Thyroid gland (tissue), 4 donors: Measurements from ENCODE around the gene RALGPS2. TPM values are rescaled to one million over a fixed set of nuclear protein-coding genes. Genes with fewer than 3 reads are reported as not detected.

Experiments used
- DNase-seq, 2 donors: peaks; one replicate each; pipeline ENCODE4 v3.0.0-alpha.2; 2019
- H3K27ac ChIP-seq, 3 donors: fragments of 200-600 bp; sonication (generic); 1 replicate in 2 of 3; 2 replicates in 1 of 3; pipeline ENCODE4 v1.5.1; 2016 to 2019; ENCODE audit warnings: mild to moderate bottlenecking in 1 of 3, moderate library complexity in 1 of 3
- H3K27me3 ChIP-seq: fragments of 200-600 bp; sonication (generic); one replicate; pipeline ENCODE4 v1.5.1; 2019
- H3K36me3 ChIP-seq, 2 donors: fragments of 200-600 bp; sonication (generic); one replicate each; pipeline ENCODE4 v1.5.1; 2016 to 2019
- H3K4me1 ChIP-seq, 2 donors: fragments of 200-600 bp; sonication (generic); one replicate each; pipeline ENCODE4 v1.5.1; 2017 to 2019
- H3K4me3 ChIP-seq, 3 donors: fragments of 200-600 bp; sonication (generic); replicated peaks in 1 of 3; 1 replicate in 2 of 3; 2 replicates in 1 of 3; pipeline ENCODE4 v1.5.1; 2016; ENCODE audit warnings: mild to moderate bottlenecking in 1 of 3
- H3K9me3 ChIP-seq: fragments of 200-600 bp; sonication (generic); one replicate; pipeline ENCODE4 v1.5.1; 2017
- POLR2A ChIP-seq, 2 donors: fragments of 450-650 bp; IDR thresholded peaks; one replicate each; pipeline ENCODE4 v1.6.1; 2017; ENCODE audit warnings: antibody characterized with exemption in 2 of 2, mild to moderate bottlenecking in 2 of 2, moderate library complexity in 1 of 2
- WGBS, 2 donors: methylation state at CpG; one replicate each; pipeline ENCODE4 v1.1.5; 2017; 5-methylcytosine and 5-hydroxymethylcytosine counted together
- intact Hi-C: fragments of 100-400 bp; cut with DNase I; formaldehyde crosslinking; loops from one replicate; pipeline ENCODE4 v1.15.1; 2023
- total RNA-seq, 4 donors: library from RNA; depleted of rRNA; stranded (reverse); fragments of >200 nt; gene quantifications; one replicate each; pipeline ENCODE4 v1.2.3, GENCODE V29; 2016
- TF ChIP-seq, protein P1 (sequence below), 6 experiments: fragments of 200-600 bp in 3 of 6; fragments of 450-650 bp in 3 of 6; sonication (generic) in 3 of 6; IDR thresholded peaks; one replicate each; pipeline ENCODE4 v1.5.1; 2016 to 2019; ENCODE audit warnings: antibody characterized with exemption in 6 of 6, mild to moderate bottlenecking in 2 of 6, inconsistent platforms in 1 of 6, moderate library complexity in 1 of 6

RALGPS2 gene
- total RNA-seq, 4 donors from 2014 or later, result 15.3 to 31.4 (median 17.7) TPM

DNA sequence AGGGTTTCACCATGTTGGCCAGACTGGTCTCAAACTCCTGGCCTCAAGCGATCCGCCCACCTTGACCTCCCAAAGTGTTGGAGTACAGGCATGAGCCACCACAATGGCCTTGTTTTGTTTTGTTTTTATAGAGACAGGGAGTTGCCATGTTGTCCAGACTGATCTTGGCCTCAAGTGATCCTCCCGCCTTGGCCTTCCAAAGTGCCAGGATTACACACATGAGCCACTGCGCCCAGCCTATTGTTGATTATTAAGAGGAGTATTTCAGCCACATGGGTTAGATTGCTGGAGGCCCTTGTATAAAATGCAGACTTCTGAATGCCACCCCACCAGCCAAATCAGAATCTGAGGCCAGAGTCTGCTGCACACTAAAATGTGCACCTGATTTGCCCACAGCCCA is 203.0 kb downstream of the RALGPS2 start:
- no peaks in the 10 kb centered on the region for H3K9me3 ChIP-seq
- H3K36me3 ChIP-seq, result no peaks in the 10 kb centered on the region
- peaks cover 0 to 12% of the 10 kb centered on the region in 2 donors for H3K4me1 ChIP-seq
- no peak overlapping the region for H3K4me3 ChIP-seq
- WGBS, 2 donors, result 95 to 99% methylated on average over 4 of the region's 4 CpGs
- intact Hi-C loops, result no loop called here
- H3K27ac ChIP-seq, result no peak overlapping the region
- TF ChIP-seq, protein P1, sequence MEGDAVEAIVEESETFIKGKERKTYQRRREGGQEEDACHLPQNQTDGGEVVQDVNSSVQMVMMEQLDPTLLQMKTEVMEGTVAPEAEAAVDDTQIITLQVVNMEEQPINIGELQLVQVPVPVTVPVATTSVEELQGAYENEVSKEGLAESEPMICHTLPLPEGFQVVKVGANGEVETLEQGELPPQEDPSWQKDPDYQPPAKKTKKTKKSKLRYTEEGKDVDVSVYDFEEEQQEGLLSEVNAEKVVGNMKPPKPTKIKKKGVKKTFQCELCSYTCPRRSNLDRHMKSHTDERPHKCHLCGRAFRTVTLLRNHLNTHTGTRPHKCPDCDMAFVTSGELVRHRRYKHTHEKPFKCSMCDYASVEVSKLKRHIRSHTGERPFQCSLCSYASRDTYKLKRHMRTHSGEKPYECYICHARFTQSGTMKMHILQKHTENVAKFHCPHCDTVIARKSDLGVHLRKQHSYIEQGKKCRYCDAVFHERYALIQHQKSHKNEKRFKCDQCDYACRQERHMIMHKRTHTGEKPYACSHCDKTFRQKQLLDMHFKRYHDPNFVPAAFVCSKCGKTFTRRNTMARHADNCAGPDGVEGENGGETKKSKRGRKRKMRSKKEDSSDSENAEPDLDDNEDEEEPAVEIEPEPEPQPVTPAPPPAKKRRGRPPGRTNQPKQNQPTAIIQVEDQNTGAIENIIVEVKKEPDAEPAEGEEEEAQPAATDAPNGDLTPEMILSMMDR (IDR thresholded peaks at IDR 0.05), result no peak
- no peak for TF ChIP-seq POLR2A (IDR thresholded peaks at IDR 0.05)
- no peaks in the 10 kb centered on the region for H3K27me3 ChIP-seq
- DNase-seq, result no peak

DNA sequence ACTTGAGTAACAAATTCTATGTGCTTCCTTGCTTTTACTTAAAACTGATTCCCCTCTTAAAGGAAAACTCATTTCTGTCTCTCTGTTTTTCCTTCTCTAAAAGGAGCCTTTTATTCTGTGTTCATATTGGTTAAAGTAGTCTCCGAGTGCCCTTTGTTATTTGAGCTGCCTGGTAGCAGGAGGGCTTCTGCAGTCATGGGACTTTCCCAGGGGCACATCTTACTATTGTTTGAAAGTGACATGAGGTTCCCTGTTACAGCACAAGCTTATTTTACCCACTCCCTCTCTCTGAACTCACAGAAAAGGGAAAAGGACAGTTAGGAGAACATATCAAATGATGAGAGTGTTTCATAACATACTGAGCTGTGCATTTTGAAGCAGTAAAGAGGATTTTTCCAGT is 203.9 kb downstream of the RALGPS2 start:
- H3K4me3 ChIP-seq, result no peak overlapping the region
- no peaks in the 10 kb centered on the region for H3K36me3 ChIP-seq
- H3K9me3 ChIP-seq, result no peaks in the 10 kb centered on the region
- H3K27ac ChIP-seq, result no peak overlapping the region
- DNase-seq, result no peak
- intact Hi-C loops, result no loop called here
- peaks cover 0 to 18% of the 10 kb centered on the region in 2 donors for H3K4me1 ChIP-seq
- TF ChIP-seq, protein P1 (IDR thresholded peaks at IDR 0.05), result no peak
- no peak for TF ChIP-seq POLR2A (IDR thresholded peaks at IDR 0.05)
- 56 to 65% methylated on average over 1 of the region's 1 CpG for WGBS, 2 donors
- no peaks in the 10 kb centered on the region for H3K27me3 ChIP-seq

DNA sequence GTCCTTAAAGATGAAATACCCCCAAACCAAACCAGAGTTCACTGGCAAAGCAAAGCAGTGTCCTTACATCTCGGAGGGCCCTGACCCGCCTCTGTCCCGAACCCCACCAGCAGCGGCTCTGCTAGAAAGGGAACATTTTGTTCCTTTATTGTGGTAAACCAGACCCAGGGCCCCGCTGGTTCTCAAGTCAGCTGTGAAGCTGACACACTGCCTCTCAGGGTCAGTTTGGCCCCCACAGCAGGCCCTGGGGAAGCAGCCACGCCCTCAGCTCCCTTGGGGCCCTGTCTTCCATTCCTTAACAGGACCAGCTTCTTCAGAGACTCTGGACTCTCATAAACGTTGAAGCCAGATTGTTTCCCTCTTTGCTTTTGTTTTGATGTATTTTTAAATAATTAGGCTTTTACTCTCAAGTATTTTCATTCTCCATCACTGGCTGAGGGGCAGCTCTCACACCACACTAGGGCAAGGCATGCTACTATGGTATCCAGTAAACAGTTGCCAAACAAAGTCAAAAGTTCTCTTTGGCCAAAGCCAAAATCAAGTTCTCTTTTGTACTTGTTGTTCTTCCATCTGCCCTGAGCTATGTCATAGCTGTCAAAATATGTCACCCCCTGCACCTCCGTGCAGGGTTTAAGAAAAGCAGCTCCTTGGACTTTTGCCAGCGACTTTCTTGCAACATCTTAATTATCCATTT is 207.0 kb downstream of the RALGPS2 start:
- intact Hi-C loops, result no loop called here
- H3K9me3 ChIP-seq, result no peaks in the 10 kb centered on the region
- 48 to 63% methylated on average over 9 of the region's 9 CpGs for WGBS, 2 donors
- peaks cover 0 to 19% of the 10 kb centered on the region in 2 donors for H3K4me1 ChIP-seq
- peak overlapping the region; percentile 48 to 53 (median 52) for H3K27ac ChIP-seq
- H3K27me3 ChIP-seq, result no peaks in the 10 kb centered on the region
- no peak for TF ChIP-seq POLR2A (IDR thresholded peaks at IDR 0.05)
- TF ChIP-seq, protein P1 (IDR thresholded peaks at IDR 0.05), result no peak
- no peaks in the 10 kb centered on the region for H3K36me3 ChIP-seq
- peak; percentile 22 to 28 for DNase-seq
- H3K4me3 ChIP-seq, result no peak overlapping the region

DNA sequence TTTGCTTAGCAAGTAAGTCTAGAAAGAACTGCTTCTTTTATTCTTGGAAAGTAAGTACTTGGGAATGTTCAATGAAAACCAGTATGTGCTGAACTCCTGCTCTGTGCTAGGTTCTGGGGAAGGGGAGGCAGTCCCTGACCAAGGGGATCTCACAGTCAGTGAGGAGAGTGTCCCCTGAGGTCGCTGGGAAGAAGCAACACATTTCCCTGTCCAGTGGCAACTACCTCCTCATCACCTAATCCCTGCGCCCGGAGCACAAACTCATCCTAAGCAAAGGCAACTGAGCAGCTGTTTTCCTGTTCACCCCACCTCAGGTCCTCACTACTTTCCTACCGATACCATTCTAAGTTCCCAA is 207.5 kb downstream of the RALGPS2 start:
- WGBS, 2 donors, result 78 to 80% methylated on average over 4 of the region's 4 CpGs
- intact Hi-C loops, result no loop called here
- H3K4me1 ChIP-seq, result peaks cover 0 to 19% of the 10 kb centered on the region in 2 donors
- no peak for TF ChIP-seq POLR2A (IDR thresholded peaks at IDR 0.05)
- TF ChIP-seq, protein P1 (IDR thresholded peaks at IDR 0.05), result no peak
- H3K4me3 ChIP-seq, result no peak overlapping the region
- no peaks in the 10 kb centered on the region for H3K27me3 ChIP-seq
- H3K36me3 ChIP-seq, result no peaks in the 10 kb centered on the region
- no peak for DNase-seq
- peak overlapping the region in 2 of 3 donors; percentile 10 to 32 for H3K27ac ChIP-seq
- no peaks in the 10 kb centered on the region for H3K9me3 ChIP-seq

DNA sequence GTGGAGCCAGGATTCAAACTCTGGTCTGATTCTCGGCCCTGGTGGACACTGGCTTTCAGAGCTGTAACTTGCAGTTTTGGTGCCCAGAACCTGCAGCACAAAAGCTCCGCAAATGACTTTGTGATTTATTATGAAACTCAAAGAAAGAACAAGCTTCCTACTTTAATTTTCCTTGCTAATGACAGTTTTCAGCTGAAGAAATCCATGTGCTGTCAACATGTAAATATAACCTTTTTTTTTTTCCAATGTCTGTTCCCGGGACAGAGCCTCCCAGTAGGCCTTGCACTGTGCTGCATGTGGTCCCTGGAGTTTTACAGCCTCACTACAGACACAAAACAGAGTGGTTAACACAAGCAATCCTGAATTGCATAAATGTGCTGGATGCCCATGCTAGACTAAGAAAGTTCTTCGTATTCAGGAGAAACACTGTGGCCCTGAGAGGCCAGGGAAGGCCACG is 208.1 kb downstream of the RALGPS2 start:
- Histone ChIP-seq H3K27me3 (no peaks in the 10 kb centered on the region), H3K9me3 (no peaks in the 10 kb centered on the region), H3K4me3 (no peak overlapping the region), H3K27ac (peak overlapping the region in 1 of 3 donors; percentile 53), H3K36me3 (no peaks in the 10 kb centered on the region), H3K4me1 (peaks cover 0 to 19% of the 10 kb centered on the region in 2 donors)
- 68 to 84% methylated on average over 5 of the region's 5 CpGs for WGBS, 2 donors
- intact Hi-C loops, result no loop called here
- DNase-seq, result no peak
- TF ChIP-seq, protein P1 (IDR thresholded peaks at IDR 0.05), result no peak
- TF ChIP-seq POLR2A (IDR thresholded peaks at IDR 0.05), result no peak
